D721Med (cell line): ENCODE results near the gene F2R.
"Not testable (repeated sequence)": the region's sequence is repeated elsewhere in the genome, so short reads cannot be mapped to it uniquely, and the experiment has no call there.

Source experiments
- DNase-seq: peaks from one replicate; pipeline ENCODE4 v3.0.0; 2011; ENCODE audit warnings: low spot score; ENCODE audit not compliant: insufficient read length
- FAIRE-seq: peaks from 2 replicates; lab custom pipeline; 2011; peaks lifted over from hg19 to GRCh38; lab: Jason Lieb, UNC
- TF ChIP-seq, protein P1 (sequence below): IDR thresholded peaks from 2 replicates; pipeline ENCODE4 v1.5.1; 2012; ENCODE audit warnings: mild to moderate bottlenecking, control low read depth; ENCODE audit not compliant: insufficient read depth; ENCODE audit errors: missing control alignments

The F2R gene

DNA sequence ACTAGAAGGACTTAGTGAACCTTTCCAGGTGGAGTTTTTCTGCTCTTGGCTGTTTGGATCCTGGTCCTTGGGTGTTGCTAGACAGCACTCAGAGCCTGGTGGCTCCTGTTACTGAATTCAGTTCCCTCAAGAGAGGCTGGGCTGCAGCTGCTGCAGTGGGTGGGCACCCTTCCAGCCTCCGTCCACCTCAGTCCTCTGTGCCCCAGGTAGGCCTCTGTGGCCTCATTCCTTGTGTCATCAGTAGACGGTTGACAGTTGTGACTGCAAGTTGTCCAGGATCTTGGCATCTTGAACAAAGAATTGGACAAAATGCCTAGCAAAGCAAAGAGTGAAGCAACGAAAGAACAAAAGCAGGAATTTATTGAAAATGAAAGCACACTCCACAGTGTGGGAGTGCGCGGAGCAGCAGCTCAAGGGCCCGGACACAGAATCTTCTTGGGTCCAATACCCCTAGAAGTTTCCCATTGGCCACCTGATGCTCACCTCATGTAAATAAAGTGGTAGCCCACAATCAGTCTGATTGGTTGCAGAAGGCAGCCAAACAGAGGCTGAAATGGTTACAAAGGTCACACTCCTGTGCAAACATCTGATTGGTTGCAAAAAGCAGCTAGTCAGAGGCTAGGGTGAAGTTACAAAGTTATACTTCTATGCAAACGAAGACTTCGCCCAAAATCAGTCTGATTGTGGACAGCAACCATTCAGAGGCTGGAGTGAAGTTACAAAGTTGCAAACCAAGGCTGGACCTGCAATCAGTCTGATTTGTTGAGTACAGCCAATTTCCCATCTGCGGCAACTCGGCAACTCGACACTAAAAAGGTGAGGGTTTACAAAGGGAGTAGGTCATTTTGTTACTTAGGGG, 40.1 kb downstream of the F2R start:
- DNase-seq: no peak
- no peak for FAIRE-seq
- TF ChIP-seq, protein P1, sequence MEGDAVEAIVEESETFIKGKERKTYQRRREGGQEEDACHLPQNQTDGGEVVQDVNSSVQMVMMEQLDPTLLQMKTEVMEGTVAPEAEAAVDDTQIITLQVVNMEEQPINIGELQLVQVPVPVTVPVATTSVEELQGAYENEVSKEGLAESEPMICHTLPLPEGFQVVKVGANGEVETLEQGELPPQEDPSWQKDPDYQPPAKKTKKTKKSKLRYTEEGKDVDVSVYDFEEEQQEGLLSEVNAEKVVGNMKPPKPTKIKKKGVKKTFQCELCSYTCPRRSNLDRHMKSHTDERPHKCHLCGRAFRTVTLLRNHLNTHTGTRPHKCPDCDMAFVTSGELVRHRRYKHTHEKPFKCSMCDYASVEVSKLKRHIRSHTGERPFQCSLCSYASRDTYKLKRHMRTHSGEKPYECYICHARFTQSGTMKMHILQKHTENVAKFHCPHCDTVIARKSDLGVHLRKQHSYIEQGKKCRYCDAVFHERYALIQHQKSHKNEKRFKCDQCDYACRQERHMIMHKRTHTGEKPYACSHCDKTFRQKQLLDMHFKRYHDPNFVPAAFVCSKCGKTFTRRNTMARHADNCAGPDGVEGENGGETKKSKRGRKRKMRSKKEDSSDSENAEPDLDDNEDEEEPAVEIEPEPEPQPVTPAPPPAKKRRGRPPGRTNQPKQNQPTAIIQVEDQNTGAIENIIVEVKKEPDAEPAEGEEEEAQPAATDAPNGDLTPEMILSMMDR: no peak

DNA sequence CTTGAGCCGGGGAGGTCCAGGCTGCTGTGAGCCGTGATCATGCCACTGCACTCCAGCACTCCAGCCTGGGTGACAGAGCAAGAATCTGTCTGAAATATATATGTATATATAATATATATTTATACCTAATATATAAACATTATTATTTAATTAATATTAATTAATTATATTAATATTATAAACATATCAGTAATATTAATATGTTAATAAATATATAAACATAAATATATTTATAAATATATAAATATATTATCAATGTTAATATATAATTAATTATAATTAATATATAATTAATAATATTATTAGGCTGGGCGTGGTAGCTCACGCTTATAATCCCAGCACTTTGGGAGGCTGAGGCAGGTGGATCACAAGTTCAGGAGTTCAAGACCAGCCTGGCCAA, 41.1 kb downstream of the F2R start:
- TF ChIP-seq, protein P1: no peak
- no peak for DNase-seq
- FAIRE-seq: no peak

DNA sequence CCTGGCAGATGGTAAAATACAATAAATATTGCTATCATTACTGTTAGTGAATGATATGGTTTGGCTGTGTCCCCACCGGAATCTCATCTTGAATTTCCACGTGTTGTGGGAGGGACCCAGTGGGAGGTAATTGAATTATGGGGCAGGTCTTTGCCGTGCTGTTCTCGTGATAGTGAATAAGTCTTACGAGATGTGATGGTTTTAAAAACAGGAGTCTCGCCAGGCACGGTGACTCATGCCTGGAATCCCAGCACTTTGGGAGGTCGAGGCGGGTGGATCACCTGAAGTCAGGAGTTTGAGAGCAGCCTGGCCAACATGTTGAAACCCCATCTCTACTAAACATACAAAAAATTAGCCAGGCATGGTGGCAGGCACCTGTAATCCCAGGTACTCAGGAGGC, 45.2 kb downstream of the F2R start:
- not testable (repeated sequence) for DNase-seq, FAIRE-seq

DNA sequence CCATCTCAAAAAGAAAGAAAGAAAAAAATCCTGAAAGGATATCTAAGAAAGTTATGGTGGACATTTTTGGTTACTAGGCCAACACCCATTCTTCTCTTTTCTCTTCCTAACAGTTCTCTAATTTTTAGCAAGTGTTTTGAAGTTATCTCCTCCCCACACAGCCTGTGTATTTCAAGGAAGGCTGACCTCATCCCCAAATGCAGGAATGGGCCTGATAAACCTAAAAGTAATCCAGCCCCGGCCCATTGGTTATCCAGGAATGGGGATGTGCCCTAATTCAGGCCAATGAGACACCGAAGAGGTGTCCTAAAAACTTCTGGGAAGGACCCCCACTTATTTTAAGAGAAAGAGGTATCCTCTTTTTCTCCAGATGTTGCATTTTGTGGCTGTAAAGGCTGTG, 46.6 kb downstream of the F2R start:
- no peak for FAIRE-seq
- TF ChIP-seq, protein P1: no peak
- no peak for DNase-seq

DNA sequence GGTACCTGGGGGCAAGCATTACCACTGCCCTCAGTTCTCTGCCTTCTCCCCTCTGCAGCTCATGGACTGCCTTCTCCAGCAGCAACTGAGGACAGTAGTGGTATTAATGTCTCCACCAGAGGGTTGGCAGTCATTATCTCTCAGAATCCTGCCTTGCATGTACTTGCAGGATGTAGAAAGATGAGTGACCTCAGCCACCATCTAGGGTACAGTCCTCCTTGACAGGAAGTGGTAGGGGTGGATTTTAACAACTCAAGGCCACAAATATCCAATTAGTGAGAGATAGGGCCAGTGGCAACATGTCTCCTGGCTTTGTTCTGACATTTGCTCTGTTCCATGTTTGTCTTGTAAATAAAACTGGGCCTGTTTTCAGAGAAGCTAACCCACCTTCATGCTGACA, 47.2 kb downstream of the F2R start:
- FAIRE-seq: no peak
- TF ChIP-seq, protein P1: no peak
- DNase-seq: no peak

DNA sequence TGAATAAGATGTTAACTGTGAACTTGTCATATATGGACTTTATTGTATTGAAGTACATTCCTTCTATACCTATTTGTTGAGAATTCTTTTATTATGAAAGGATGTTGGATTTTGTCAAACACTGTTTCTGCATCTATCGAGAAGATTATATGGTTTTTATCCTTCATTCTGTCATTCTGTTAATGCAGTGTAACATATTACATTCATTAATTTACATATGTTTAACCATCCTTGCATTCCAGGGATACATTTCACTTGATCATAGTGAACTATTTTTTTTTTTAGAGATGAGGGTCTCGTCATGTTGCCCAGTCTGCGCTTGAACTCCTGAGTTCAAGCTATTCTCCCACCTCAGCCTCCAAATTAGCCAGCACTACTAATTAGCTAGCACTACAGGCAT, 48.4 kb downstream of the F2R start:
- DNase-seq: no peak
- TF ChIP-seq, protein P1: no peak
- no peak for FAIRE-seq

DNA sequence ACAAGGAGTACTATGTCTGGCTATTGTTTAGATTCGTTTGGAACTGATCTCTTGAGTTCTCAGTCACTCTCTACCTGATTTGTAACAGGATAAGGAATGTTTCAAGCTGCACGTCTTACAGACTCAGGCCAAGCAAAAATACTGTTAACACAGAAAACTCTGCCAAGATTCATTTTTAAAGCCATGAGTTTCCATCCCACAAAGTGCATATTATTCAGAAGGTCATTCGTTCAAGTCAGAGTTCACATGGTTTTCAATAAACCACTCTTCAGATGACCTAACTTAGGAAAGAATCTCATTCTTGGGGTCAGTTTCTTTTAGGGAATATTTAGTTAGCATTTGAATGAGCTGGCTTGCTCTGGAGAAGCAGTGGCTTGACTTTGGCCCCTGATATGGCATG, 49.3 kb downstream of the F2R start:
- TF ChIP-seq, protein P1: no peak
- FAIRE-seq (no peak), DNase-seq (no peak)
